ENCODE data around the gene DUSP6. TPM values are rescaled to one million over a fixed set of nuclear protein-coding genes. Genes with fewer than 3 reads are reported as not detected.

Gene DUSP6
- total and polyA plus RNA-seq, 10 of the 15 experiments (the other 5 are each of a cell fraction or from before 2014, with no cell fraction given): 0.02 to 0.69 (median 0.07) TPM; not detected in 1

DNA sequence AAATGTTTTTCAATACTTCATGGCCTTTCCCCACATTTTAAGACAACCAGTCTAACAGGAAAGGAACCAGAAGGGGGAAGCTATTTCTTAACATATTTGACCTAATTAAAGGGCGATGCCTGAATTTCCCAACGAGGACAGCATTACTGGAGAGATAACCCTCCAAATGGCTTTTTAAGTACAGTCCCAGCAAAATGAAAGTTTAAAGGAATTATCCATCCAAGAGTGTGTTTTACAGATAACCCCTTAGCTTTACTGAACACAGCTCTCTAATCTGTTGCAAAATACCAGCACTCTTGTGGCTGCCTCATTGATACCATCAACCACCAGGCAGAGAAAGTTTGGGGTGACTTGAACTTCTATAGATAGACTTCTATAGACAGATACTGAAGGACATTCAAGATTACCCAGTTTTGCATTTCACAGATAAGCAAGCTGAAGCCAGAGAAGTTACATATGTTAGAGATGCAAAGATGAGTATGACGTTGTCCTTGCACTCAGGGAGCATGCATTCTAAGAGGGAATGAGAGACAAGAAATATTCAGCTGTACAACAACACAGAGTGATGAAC lies 41.3 kb upstream of the DUSP6 start:
- Histone ChIP-seq H3K4me2 (ENCODE audit: control insufficient read depth, insufficient read depth) (no peak overlapping the region), H3K27ac (ENCODE audit: control insufficient read depth, insufficient read depth) (no peak overlapping the region), H3K4me1 (ENCODE audit: control insufficient read depth, insufficient read depth, low read length) (no peaks in the 10 kb centered on the region), H2AFZ (ENCODE audit: control insufficient read depth, low read depth, low read length) (no peak overlapping the region), H3K79me2 (ENCODE audit: control insufficient read depth, insufficient read depth, low read length) (no peaks in the 10 kb centered on the region), H3K4me3 (no peak overlapping the region), H4K20me1 (ENCODE audit: control insufficient read depth, insufficient read depth) (no peaks in the 10 kb centered on the region), H3K9me3 (replicated peaks; ENCODE audit: control insufficient read depth, insufficient read depth, low read length) (no peaks in the 10 kb centered on the region), H3K9ac (ENCODE audit: control insufficient read depth, insufficient read depth, low read length) (no peak overlapping the region), H3K27me3 (replicated peaks in 1 of 2; ENCODE audit: control insufficient read depth in 2 of 2, insufficient read depth in 2 of 2, low read length in 1 of 2) (no peaks in the 10 kb centered on the region), H3K36me3 (ENCODE audit: control insufficient read depth in 2 of 2, insufficient read depth in 2 of 2, low read length in 1 of 2) (no peaks in the 10 kb centered on the region)
- POLR2A ChIA-PET: no interaction called here
- intact Hi-C loops (cut with micrococcal nuclease; ENCODE audit: unreplicated experiment) (no loop called here), in situ Hi-C loops (cut with MboI) (no loop called here)
- RAD21 ChIA-PET (ENCODE audit: unreplicated experiment): no interaction called here
- TF ChIP-seq ZNF384 (IDR thresholded peaks at IDR 0.05; ENCODE audit: borderline replicate concordance, low read depth, low read length) (no peak), NRF1 (conservative IDR thresholded peaks at IDR 0.05; ENCODE audit: low read depth, low read length) (no peak), SMARCA5 (IDR thresholded peaks at IDR 0.05) (no peak), CHD1 (IDR thresholded peaks at IDR 0.05; ENCODE audit: low read depth, low read length) (no peak), NR2C1 (IDR thresholded peaks at IDR 0.05) (no peak), BHLHE40 (IDR thresholded peaks at IDR 0.05; ENCODE audit: borderline replicate concordance in 1 of 2, low read depth in 2 of 2, low read length in 1 of 2) (no peak)
- TF ChIP-seq, protein P1, sequence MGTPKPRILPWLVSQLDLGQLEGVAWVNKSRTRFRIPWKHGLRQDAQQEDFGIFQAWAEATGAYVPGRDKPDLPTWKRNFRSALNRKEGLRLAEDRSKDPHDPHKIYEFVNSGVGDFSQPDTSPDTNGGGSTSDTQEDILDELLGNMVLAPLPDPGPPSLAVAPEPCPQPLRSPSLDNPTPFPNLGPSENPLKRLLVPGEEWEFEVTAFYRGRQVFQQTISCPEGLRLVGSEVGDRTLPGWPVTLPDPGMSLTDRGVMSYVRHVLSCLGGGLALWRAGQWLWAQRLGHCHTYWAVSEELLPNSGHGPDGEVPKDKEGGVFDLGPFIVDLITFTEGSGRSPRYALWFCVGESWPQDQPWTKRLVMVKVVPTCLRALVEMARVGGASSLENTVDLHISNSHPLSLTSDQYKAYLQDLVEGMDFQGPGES (IDR thresholded peaks at IDR 0.05): no peak
- no TSS peak for BruUV-seq (replicated peaks)
- SMC1A ChIA-PET (ENCODE audit: uncharacterized antibody, unreplicated experiment): no interaction called here
- CTCF ChIA-PET: interaction anchor here (1.4 kb wide), 1 partner anchor 68 kb away, joined by 4 read pairs; no protein-coding TSS in a partner anchor
- no peak for DNase-seq (ENCODE audit: low read depth, low spot score)
- no peak for FAIRE-seq
- 13% methylated on average over 3 of the region's 3 CpGs for WGBS (ENCODE audit: insufficient coverage, insufficient replicate concordance, low lambda C conversion rate, missing lambda C conversion rate)
- ATAC-seq: no peak

GRCh38 chr12:89392391-89392790 lies 40.1 kb upstream of the DUSP6 start:
- no peaks in the 10 kb centered on the region for H3K4me1 ChIP-seq (ENCODE audit: control insufficient read depth, insufficient read depth, low read length)
- 93% methylated on average over 3 of the region's 3 CpGs for WGBS (ENCODE audit: insufficient coverage, insufficient replicate concordance, low lambda C conversion rate, missing lambda C conversion rate)
- no peak overlapping the region for H3K4me3 ChIP-seq
- DNase-seq (ENCODE audit: low read depth, low spot score) (no peak), FAIRE-seq (no peak), ATAC-seq (no peak)
- in situ Hi-C loops (cut with MboI): no loop called here
- ChIA-PET SMC1A (ENCODE audit: uncharacterized antibody, unreplicated experiment) (no interaction called here), CTCF (no interaction called here), POLR2A (no interaction called here), RAD21 (ENCODE audit: unreplicated experiment) (no interaction called here)
- no peak overlapping the region for H3K27ac ChIP-seq (ENCODE audit: control insufficient read depth, insufficient read depth)
- H3K9ac ChIP-seq (ENCODE audit: control insufficient read depth, insufficient read depth, low read length): no peak overlapping the region
- H3K4me2 ChIP-seq (ENCODE audit: control insufficient read depth, insufficient read depth): no peak overlapping the region
- no peaks in the 10 kb centered on the region for H3K9me3 ChIP-seq (replicated peaks; ENCODE audit: control insufficient read depth, insufficient read depth, low read length)
- H2AFZ ChIP-seq (ENCODE audit: control insufficient read depth, low read depth, low read length): no peak overlapping the region
- no peaks in the 10 kb centered on the region for H3K36me3 ChIP-seq (ENCODE audit: control insufficient read depth in 2 of 2, insufficient read depth in 2 of 2, low read length in 1 of 2)
- intact Hi-C loops (cut with micrococcal nuclease; ENCODE audit: unreplicated experiment): no loop called here
- H3K27me3 ChIP-seq (replicated peaks in 1 of 2; ENCODE audit: control insufficient read depth in 2 of 2, insufficient read depth in 2 of 2, low read length in 1 of 2): no peaks in the 10 kb centered on the region
- H4K20me1 ChIP-seq (ENCODE audit: control insufficient read depth, insufficient read depth): no peaks in the 10 kb centered on the region
- H3K79me2 ChIP-seq (ENCODE audit: control insufficient read depth, insufficient read depth, low read length): no peaks in the 10 kb centered on the region
- BruUV-seq (replicated peaks): no TSS peak
- TF ChIP-seq MLLT1 (IDR thresholded peaks at IDR 0.05) (no peak), ZNF217 (IDR thresholded peaks at IDR 0.05) (no peak), MTA3 (IDR thresholded peaks at IDR 0.05; ENCODE audit: borderline replicate concordance, low read length) (no peak), ELK1 (IDR thresholded peaks at IDR 0.05; ENCODE audit: low read depth, low read length) (no peak)
- TF ChIP-seq, protein P2, sequence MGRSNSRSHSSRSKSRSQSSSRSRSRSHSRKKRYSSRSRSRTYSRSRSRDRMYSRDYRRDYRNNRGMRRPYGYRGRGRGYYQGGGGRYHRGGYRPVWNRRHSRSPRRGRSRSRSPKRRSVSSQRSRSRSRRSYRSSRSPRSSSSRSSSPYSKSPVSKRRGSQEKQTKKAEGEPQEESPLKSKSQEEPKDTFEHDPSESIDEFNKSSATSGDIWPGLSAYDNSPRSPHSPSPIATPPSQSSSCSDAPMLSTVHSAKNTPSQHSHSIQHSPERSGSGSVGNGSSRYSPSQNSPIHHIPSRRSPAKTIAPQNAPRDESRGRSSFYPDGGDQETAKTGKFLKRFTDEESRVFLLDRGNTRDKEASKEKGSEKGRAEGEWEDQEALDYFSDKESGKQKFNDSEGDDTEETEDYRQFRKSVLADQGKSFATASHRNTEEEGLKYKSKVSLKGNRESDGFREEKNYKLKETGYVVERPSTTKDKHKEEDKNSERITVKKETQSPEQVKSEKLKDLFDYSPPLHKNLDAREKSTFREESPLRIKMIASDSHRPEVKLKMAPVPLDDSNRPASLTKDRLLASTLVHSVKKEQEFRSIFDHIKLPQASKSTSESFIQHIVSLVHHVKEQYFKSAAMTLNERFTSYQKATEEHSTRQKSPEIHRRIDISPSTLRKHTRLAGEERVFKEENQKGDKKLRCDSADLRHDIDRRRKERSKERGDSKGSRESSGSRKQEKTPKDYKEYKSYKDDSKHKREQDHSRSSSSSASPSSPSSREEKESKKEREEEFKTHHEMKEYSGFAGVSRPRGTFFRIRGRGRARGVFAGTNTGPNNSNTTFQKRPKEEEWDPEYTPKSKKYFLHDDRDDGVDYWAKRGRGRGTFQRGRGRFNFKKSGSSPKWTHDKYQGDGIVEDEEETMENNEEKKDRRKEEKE (IDR thresholded peaks at IDR 0.05): no peak
